Duodenal mucosa (tissue), 2 donors: ENCODE data around the gene ZNF662.

Experiments
- H3K27ac ChIP-seq: one replicate; pipeline ENCODE4 v1.7.0; 2013; ENCODE audit warnings: low read depth, low read length
- H3K27me3 ChIP-seq, 2 donors: one replicate each; pipeline ENCODE4 v1.7.0; 2013; ENCODE audit warnings: low read length in 2 of 2, control low read depth in 1 of 2; ENCODE audit not compliant: insufficient read depth in 2 of 2, control insufficient read depth in 1 of 2
- H3K36me3 ChIP-seq, 2 donors: one replicate each; pipeline ENCODE4 v1.7.0; 2013; ENCODE audit warnings: low read length in 2 of 2, control low read depth in 1 of 2; ENCODE audit not compliant: insufficient read depth in 2 of 2, control insufficient read depth in 1 of 2
- H3K4me1 ChIP-seq, 2 donors: one replicate each; pipeline ENCODE4 v1.7.0; 2013; ENCODE audit warnings: low read length in 2 of 2, control low read depth in 1 of 2; ENCODE audit not compliant: insufficient read depth in 2 of 2, control insufficient read depth in 1 of 2
- H3K4me3 ChIP-seq, 2 donors: one replicate each; pipeline ENCODE4 v1.7.0; 2013; ENCODE audit warnings: low read length in 2 of 2, low read depth in 1 of 2
- H3K9ac ChIP-seq, 2 donors: one replicate each; pipeline ENCODE4 v1.7.0; 2013; ENCODE audit warnings: low read length in 2 of 2, low read depth in 1 of 2
- H3K9me3 ChIP-seq, 2 donors: one replicate each; pipeline ENCODE4 v1.7.0; 2013; ENCODE audit warnings: low read length in 2 of 2, control low read depth in 1 of 2; ENCODE audit not compliant: control insufficient read depth in 1 of 2

Gene ZNF662

DNA sequence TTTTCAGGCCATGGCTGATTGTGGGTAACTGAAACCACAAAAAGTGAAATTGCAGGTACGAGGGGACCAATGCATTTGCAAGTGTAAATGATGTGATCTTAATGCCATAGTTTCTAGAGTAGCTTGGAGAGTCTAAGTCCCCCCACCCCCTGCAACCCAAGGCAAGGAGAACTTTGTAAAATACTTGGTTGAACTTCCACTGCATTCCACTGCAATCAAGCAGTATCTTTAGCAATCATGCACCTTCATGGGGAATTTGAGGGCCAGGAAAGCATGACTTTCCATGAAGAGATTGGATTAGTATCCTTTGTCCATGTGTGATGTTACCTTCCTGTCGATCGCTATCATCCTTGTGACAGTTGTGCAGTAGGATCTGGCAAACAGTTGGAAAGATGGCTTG, 18.9 kb upstream of the ZNF662 start:
- no peak overlapping the region for H3K27ac ChIP-seq
- H3K9me3 ChIP-seq: no peaks in the 10 kb centered on the region
- peaks cover 13 to 28% of the 10 kb centered on the region in 2 donors for H3K4me1 ChIP-seq
- H3K36me3 ChIP-seq: no peaks in the 10 kb centered on the region
- H3K27me3 ChIP-seq: no peaks in the 10 kb centered on the region
- H3K9ac ChIP-seq: no peak overlapping the region
- H3K4me3 ChIP-seq: no peak overlapping the region

DNA sequence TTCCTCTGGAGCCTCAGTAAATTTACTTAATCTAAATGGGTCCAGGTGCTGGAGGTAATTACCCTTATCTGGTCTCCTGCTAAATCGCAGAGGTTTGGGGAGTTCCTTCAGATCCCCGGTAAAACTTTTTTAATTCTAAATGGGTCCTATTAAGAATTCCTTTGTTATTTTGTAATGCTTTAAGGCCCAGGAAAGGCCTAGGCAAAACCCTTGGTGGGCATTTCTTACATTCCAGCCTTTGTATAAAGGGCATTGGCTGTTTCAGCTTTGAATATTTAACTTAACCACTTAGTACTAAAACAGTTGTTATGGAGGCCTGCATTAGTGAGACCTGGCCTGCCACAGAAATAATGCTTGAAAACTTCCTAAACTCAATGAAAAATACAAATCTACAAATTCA, 14.9 kb upstream of the ZNF662 start:
- H3K27ac ChIP-seq: no peak overlapping the region
- H3K9ac ChIP-seq: no peak overlapping the region
- peaks cover 16 to 22% of the 10 kb centered on the region in 2 donors for H3K4me1 ChIP-seq
- H3K36me3 ChIP-seq: no peaks in the 10 kb centered on the region
- H3K4me3 ChIP-seq: no peak overlapping the region
- H3K9me3 ChIP-seq: no peaks in the 10 kb centered on the region
- H3K27me3 ChIP-seq: no peaks in the 10 kb centered on the region

DNA sequence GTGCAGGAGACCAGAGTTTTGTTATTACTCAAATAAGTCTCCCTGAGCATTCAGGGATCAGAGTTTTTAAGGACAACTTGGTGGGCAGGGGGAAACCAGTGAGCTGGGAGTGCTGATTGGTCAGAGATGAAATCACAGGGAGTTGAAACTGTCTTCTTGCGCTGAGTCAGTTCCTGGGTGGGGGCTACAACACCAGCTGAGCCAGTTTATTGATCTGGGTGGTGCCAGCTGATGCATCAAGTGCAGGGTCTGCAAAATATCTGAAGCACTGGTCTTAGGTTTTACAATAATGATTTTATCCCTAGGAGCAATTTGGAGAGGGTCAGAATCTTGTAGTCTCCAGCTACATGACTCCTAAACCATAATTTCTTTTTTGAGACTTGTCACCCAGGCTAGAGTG, 13.8 kb upstream of the ZNF662 start:
- Histone ChIP-seq H3K27me3 (no peaks in the 10 kb centered on the region), H3K9me3 (no peaks in the 10 kb centered on the region), H3K4me1 (peaks cover 9 to 15% of the 10 kb centered on the region in 2 donors), H3K36me3 (no peaks in the 10 kb centered on the region), H3K27ac (no peak overlapping the region), H3K9ac (no peak overlapping the region), H3K4me3 (no peak overlapping the region)

DNA sequence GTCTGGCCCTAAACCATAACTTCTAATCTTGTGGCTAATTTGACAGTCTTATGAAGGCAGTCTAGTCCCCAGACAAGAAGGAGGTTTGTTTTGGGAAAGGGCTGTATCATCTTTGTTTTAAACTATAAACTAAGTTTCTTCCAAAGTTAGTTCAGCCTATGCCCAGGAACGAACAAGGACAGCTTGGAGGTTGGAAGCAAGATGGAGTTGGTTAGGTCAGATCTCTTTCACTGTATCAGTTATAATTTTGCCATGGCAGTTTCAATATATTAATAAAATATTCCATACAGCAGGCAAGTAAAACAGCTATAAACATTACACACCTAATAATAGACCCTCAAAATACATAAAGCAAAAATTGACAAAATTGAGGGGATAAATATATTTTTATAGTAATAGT, 13.1 kb upstream of the ZNF662 start:
- Histone ChIP-seq H3K4me3 (no peak overlapping the region), H3K27me3 (no peaks in the 10 kb centered on the region), H3K9me3 (no peaks in the 10 kb centered on the region), H3K36me3 (no peaks in the 10 kb centered on the region), H3K4me1 (peaks cover 3 to 8% of the 10 kb centered on the region in 2 donors), H3K27ac (no peak overlapping the region), H3K9ac (no peak overlapping the region)

DNA sequence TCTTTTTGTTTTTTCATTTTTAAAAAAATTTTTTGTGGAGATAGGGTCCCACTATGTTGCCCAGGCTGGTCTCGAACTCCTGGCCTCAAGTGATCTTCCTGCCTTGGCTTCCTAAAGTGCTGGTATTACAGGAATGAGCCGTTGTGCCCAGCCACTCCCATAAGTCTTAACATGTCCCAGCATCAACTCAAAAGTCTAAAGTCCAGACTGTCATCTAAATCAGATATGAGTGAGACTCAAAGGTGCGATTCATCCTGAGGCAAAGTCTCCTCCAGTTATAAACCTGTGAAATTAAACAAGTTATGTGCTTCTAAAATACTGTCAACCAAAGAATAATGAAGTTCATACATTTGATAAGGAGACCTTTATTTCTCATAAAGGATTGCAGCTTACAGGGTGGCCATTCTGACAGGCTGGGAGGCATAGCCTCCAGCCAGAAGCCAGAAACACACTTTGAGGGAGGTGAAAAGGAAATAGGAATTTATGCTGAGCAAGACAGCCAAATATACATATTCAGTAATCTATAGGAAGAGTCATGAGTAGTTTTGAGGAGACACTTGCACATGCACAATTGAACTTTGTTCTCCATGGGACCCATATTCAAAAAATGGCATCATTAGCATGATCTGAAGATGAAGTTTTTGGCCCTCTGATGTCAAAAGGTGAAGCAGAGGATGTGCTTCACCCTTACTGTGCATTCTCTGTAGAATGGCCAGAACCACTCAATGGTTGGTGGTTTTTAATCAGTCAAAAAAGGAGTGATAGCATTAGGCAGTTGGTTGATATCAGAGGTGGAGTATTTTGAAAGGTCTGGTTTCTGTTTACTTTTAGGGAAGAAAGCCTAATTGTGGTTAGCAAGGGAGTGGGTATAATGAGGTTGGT, 11.0 kb upstream of the ZNF662 start:
- no peak overlapping the region for H3K4me3 ChIP-seq
- peaks cover 3 to 4% of the 10 kb centered on the region in 2 donors for H3K4me1 ChIP-seq
- no peaks in the 10 kb centered on the region for H3K36me3 ChIP-seq
- no peaks in the 10 kb centered on the region for H3K9me3 ChIP-seq
- no peak overlapping the region for H3K27ac ChIP-seq
- H3K9ac ChIP-seq: no peak overlapping the region
- no peaks in the 10 kb centered on the region for H3K27me3 ChIP-seq

DNA sequence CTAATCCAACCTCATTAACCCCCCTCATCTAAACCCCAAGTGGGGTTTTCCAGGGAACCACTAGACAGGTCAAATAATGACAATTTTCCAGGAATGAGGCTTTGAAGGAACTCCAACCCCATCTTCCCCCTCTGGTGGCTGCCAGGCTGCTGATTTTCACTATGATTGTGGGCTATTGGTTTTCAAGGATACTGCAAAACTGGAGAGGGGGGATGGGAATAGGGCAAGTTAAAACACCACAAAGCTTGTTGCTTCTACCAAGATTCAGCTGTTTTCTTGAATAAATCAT, 10.4 kb upstream of the ZNF662 start:
- H3K27me3 ChIP-seq: no peaks in the 10 kb centered on the region
- no peak overlapping the region for H3K4me3 ChIP-seq
- H3K4me1 ChIP-seq: peaks cover 3 to 4% of the 10 kb centered on the region in 2 donors
- H3K27ac ChIP-seq: no peak overlapping the region
- H3K9ac ChIP-seq: no peak overlapping the region
- no peaks in the 10 kb centered on the region for H3K36me3 ChIP-seq
- no peaks in the 10 kb centered on the region for H3K9me3 ChIP-seq

DNA sequence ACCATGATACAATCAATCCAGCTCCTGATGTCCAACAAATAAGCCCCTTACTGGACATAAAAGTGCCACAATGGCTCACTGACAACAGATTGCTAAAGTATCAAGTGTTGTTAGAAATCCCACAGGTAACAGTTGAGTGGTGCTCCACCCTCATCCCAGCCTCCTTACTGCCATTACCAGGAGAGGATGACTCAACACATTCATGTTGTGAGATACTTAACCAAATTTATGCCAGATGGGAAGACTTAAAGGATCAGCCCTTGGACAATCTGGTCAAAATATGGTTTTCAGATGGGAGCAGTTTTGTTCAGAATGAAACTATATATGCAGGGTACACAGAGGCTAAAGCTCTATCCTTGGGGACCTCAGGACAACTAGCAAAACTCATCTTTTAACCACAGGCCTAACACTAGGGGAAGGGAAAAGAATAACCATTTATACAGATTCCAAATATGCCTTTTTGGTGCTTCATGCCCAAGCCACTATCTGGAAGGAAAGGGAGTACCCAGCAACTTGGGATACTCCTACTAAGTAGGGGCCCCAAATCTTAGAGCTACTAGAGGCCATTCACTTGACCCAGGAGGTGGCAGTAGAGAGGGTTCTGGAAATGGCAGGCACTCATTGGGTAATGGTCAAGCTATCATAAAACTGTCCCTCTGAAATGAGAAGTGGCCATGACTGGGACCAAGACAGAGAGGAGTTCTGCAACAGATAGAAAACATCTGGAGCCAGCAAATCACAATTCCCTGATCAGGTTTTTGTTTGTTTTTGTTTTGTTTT, 6.9 kb upstream of the ZNF662 start:
- Histone ChIP-seq H3K4me1 (peaks cover 3 to 4% of the 10 kb centered on the region in 2 donors), H3K9me3 (no peaks in the 10 kb centered on the region), H3K36me3 (no peaks in the 10 kb centered on the region), H3K4me3 (no peak overlapping the region), H3K9ac (no peak overlapping the region), H3K27me3 (no peaks in the 10 kb centered on the region), H3K27ac (no peak overlapping the region)

DNA sequence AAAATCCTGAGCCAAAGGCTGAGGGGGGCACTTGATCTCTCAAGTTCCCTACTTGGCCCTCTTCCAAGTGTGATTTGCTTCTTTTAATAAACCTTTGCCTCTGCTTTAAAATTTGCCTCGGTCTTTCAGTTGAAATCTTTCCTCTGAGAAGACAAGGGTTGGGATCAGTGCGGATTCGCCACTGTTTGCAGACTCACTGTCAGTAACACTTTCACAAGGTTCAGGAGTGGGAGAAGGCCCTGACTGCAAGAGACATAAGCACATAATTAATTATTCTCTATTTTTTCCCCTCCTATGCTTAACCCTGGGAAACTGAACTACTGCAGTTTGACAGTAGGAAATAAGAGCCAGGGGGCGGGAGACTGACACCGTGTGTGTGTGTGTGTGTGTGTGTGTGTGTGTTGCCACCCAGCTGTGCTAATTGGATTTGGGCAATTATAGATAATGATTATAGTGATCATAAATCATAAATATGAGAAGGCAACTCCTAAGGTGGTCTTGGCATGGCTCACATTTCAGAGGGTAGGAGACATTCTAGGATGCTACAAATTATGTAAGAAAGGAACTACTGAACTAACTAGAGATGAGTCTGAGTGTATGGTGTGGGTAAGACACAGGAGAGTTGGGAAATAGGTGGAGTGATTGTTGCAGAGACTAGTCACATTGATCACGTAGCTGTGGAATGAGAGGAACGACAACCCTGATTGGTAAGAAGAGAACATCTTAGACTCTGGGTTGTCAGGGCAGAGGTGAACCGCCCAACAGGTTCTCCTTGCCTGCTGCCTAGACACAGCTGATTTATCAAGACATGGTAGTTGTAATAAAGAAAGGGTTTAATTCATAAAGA, 5.5 kb upstream of the ZNF662 start:
- Histone ChIP-seq H3K9me3 (no peaks in the 10 kb centered on the region), H3K27ac (no peak overlapping the region), H3K36me3 (no peaks in the 10 kb centered on the region), H3K27me3 (no peaks in the 10 kb centered on the region), H3K9ac (no peak overlapping the region), H3K4me3 (no peak overlapping the region), H3K4me1 (peaks cover 0 to 1% of the 10 kb centered on the region in 2 donors)

DNA sequence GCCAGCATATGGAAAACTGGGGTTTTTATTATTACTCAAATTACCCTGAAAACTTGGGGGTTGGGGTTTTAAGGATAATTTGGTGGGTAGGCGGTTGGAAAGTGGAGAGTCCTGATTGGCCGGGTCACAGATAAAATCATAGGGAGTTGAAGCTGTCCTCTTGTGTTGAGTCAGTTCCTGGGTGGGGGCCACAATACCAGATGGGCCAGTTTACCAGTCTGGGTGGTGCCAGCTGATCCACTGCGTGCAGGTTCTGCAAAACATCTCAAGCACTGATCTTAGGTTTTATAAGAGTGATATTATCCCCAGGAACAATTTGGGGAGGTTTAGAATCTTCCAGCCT, 4.9 kb upstream of the ZNF662 start:
- Histone ChIP-seq H3K4me1 (peaks cover 0 to 6% of the 10 kb centered on the region in 2 donors), H3K9ac (no peak overlapping the region), H3K4me3 (no peak overlapping the region), H3K36me3 (no peaks in the 10 kb centered on the region), H3K27ac (no peak overlapping the region), H3K9me3 (no peaks in the 10 kb centered on the region), H3K27me3 (no peaks in the 10 kb centered on the region)

DNA sequence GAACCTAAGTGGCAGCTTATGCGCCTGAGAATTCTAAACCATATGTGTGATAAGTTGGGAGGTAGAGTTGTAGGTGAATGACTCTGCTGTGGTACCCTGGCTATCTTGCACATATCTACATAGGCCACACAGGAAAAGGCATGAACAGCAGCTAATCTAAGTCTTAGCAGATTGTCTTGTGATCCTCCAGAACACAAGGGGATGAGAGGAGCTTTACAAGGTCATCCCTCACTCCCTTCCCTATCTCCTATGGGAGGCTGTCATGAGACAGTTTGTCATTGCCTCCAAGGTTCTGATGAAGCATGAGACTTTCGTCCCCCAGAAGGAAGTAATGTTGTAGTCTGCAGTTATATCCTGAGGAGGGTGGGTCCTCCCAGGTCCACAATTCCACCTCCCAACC, 3.7 kb upstream of the ZNF662 start:
- Histone ChIP-seq H3K27ac (no peak overlapping the region), H3K4me3 (no peak overlapping the region)

More for the DNA sequence above, 3.7 kb upstream of the ZNF662 start:
- Histone ChIP-seq H3K4me1 (peaks cover 9 to 18% of the 10 kb centered on the region in 2 donors), H3K36me3 (no peaks in the 10 kb centered on the region), H3K9me3 (no peaks in the 10 kb centered on the region), H3K27me3 (no peaks in the 10 kb centered on the region), H3K9ac (no peak overlapping the region)
